Esophagus muscularis mucosa (tissue), 4 donors: ENCODE results near the gene NEURL4. TPM values are rescaled to one million over a fixed set of nuclear protein-coding genes. Genes with fewer than 3 reads are reported as not detected.

ENCODE experiments used
- DNase-seq: peaks from one replicate; pipeline ENCODE4 v3.0.0-alpha.2; 2017; ENCODE audit errors: extremely low spot score
- H3K27ac ChIP-seq, 4 donors: fragments of 200-600 bp; sonication (generic); replicated peaks in 1 of 4; 1 replicate in 3 of 4; 2 replicates in 1 of 4; pipeline ENCODE4 v1.5.1; 2016 to 2019; ENCODE audit warnings: mild to moderate bottlenecking in 1 of 4
- H3K27me3 ChIP-seq, 4 donors: fragments of 200-600 bp; sonication (generic); one replicate each; pipeline versions ENCODE4 v1.5.1 to v1.6.0; 2016 to 2019
- H3K36me3 ChIP-seq, 4 donors: fragments of 200-600 bp; sonication (generic); one replicate each; pipeline ENCODE4 v1.5.1; 2016 to 2019
- H3K4me1 ChIP-seq, 4 donors: fragments of 200-600 bp; sonication (generic); one replicate each; pipeline ENCODE4 v1.5.1; 2016 to 2019
- H3K4me3 ChIP-seq, 4 donors: fragments of 200-600 bp; sonication (generic); 1 replicate in 2 of 4; 2 replicates in 2 of 4; pipeline ENCODE4 v1.5.1; 2016 to 2019; ENCODE audit warnings: mild to moderate bottlenecking in 4 of 4, moderate library complexity in 1 of 4
- H3K9me3 ChIP-seq, 4 donors: fragments of 200-600 bp; sonication (generic); 1 replicate in 3 of 4; 2 replicates in 1 of 4; pipeline ENCODE4 v1.5.1; 2016 to 2019
- EP300 ChIP-seq: sonication (generic); formaldehyde crosslinking; IDR thresholded peaks from one replicate; pipeline ENCODE4 v1.6.1; 2017; ENCODE audit warnings: antibody characterized with exemption
- POLR2A ChIP-seq: fragments of 450-650 bp; IDR thresholded peaks from one replicate; pipeline ENCODE4 v1.6.1; 2017; ENCODE audit warnings: antibody characterized with exemption, moderate library complexity, mild to moderate bottlenecking, low read depth
- POLR2AphosphoS5 ChIP-seq, 2 donors: sonication (generic); formaldehyde crosslinking; IDR thresholded peaks; one replicate each; pipeline ENCODE4 v1.6.1; 2017; ENCODE audit warnings: antibody characterized with exemption in 2 of 2
- WGBS: methylation state at CpG from one replicate; pipeline ENCODE4 v1.1.5; 2018; 5-methylcytosine and 5-hydroxymethylcytosine counted together
- intact Hi-C: fragments of 100-400 bp; cut with DNase I; formaldehyde crosslinking; loops from one replicate; pipeline ENCODE4 v1.15.1; 2023
- total RNA-seq, 4 donors: library from RNA; depleted of rRNA; stranded (reverse); fragments of >200 nt; gene quantifications; one replicate each; pipeline versions ENCODE4 v1.1.0 to v1.2.1, GENCODE V29; 2016
- TF ChIP-seq, protein P1 (sequence below), 3 experiments: fragments of 200-600 bp in 2 of 3; fragments of 450-650 bp in 1 of 3; sonication (generic) in 2 of 3; IDR thresholded peaks; one replicate each; pipeline ENCODE4 v1.5.1; 2017 to 2019; ENCODE audit warnings: antibody characterized with exemption in 3 of 3, mild to moderate bottlenecking in 2 of 3, moderate library complexity in 1 of 3

The NEURL4 gene
- total RNA-seq, 4 donors from 2014 or later = 13.9 to 27.0 (median 20.6) TPM

DNA sequence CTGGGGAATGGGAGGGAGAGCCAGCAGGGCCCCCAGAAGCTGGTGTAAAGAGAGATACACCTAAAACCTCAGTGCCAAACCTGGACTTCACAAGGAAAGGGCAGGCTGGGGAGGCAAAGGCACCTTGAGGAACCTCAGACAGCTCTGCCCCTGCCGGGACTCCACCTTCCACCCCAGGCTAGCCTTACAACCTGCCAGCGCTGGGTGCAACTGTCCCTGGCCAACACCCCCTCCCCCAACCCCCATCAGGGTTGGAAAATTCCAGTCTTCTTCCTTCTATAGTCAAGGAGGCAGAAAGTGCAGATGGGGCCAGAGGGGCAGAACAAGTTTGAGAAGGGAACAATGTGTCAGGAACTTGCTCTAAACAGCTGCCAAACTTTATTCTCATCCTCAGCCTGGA lies 36.9 kb downstream of the NEURL4 start:
- Histone ChIP-seq H3K4me3 (peak overlapping the region in 1 of 4 donors; percentile 46), H3K9me3 (no peaks in the 10 kb centered on the region), H3K27ac (peak overlapping the region; percentile 81 to 96 (median 92)), H3K27me3 (peaks cover 0 to 37% (median 4%) of the 10 kb centered on the region in 4 donors), H3K36me3 (peaks cover 0 to 9% (median 7%) of the 10 kb centered on the region in 4 donors), H3K4me1 (peaks cover 62 to 97% (median 94%) of the 10 kb centered on the region in 4 donors)
- TF ChIP-seq POLR2AphosphoS5 (IDR thresholded peaks at IDR 0.05) = peak; percentile 33 to 58
- TF ChIP-seq, protein P1, sequence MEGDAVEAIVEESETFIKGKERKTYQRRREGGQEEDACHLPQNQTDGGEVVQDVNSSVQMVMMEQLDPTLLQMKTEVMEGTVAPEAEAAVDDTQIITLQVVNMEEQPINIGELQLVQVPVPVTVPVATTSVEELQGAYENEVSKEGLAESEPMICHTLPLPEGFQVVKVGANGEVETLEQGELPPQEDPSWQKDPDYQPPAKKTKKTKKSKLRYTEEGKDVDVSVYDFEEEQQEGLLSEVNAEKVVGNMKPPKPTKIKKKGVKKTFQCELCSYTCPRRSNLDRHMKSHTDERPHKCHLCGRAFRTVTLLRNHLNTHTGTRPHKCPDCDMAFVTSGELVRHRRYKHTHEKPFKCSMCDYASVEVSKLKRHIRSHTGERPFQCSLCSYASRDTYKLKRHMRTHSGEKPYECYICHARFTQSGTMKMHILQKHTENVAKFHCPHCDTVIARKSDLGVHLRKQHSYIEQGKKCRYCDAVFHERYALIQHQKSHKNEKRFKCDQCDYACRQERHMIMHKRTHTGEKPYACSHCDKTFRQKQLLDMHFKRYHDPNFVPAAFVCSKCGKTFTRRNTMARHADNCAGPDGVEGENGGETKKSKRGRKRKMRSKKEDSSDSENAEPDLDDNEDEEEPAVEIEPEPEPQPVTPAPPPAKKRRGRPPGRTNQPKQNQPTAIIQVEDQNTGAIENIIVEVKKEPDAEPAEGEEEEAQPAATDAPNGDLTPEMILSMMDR (IDR thresholded peaks at IDR 0.05) = no peak
- TF ChIP-seq POLR2A = no peak
- 37% methylated on average over 2 of the region's 2 CpGs for WGBS
- no peak for DNase-seq
- intact Hi-C loops = no loop called here

DNA sequence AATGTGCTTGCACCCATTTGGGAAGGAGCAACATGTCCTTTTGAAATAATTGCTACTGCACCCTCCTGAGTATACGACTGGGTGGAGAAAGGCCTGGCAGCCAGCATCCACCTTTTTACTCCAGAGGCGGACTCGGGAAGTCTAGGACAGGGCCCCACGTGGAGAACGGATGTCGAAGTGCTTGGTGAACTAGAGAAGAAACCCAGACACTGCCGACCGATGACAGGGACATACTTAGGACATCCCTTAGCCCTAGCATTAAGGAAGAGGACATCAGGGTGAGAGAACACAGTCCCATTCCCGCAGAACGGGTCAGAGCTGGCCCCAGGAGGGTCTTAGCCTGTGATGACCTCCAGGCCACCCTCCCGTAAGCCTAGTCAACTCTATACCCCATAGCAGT lies 38.5 kb downstream of the NEURL4 start:
- no peak for DNase-seq
- Histone ChIP-seq H3K27me3 (peaks cover 0 to 37% (median 4%) of the 10 kb centered on the region in 4 donors), H3K9me3 (no peaks in the 10 kb centered on the region), H3K4me1 (peaks cover 55 to 100% (median 97%) of the 10 kb centered on the region in 4 donors), H3K36me3 (peaks cover 12 to 24% (median 21%) of the 10 kb centered on the region in 4 donors), H3K27ac (peak overlapping the region; percentile 57 to 96 (median 92)), H3K4me3 (no peak overlapping the region)
- 77% methylated on average over 11 of the region's 11 CpGs for WGBS
- TF ChIP-seq POLR2AphosphoS5 (IDR thresholded peaks at IDR 0.05) = peak; percentile 41 to 42
- TF ChIP-seq EP300 = no peak
- intact Hi-C loops = no loop called here

DNA sequence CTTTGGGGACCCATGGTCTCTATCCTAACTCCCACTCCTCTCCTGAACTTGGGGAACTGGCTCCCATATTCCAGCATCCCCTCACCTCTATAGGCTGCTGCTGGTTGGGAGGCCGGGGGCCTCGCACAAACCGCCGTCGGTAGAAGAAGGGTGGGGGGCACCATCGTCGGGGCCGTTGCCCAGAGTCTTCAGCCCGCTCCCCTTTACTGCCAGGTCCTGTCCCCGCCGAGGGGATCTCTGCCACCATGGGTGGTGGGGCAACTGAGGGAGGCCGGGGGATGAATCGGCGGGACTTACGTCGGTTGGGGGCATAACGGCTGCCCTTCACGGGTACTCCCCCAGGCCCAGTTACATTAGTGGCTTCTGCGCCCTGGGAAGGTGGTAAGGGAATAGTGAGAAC lies 39.0 kb downstream of the NEURL4 start:
- Histone ChIP-seq H3K27ac (peak overlapping the region; percentile 57 to 96 (median 92)), H3K4me3 (no peak overlapping the region), H3K27me3 (peaks cover 0 to 37% (median 4%) of the 10 kb centered on the region in 4 donors), H3K9me3 (no peaks in the 10 kb centered on the region), H3K4me1 (peaks cover 55 to 100% (median 97%) of the 10 kb centered on the region in 4 donors), H3K36me3 (peaks cover 12 to 29% (median 26%) of the 10 kb centered on the region in 4 donors)
- intact Hi-C loops = no loop called here
- peak in 1 of 2 donors; percentile 5 for TF ChIP-seq POLR2AphosphoS5 (IDR thresholded peaks at IDR 0.05)
- no peak for TF ChIP-seq POLR2A
- WGBS = 81% methylated on average over 17 of the region's 19 CpGs
- DNase-seq = no peak

GRCh38 chr17:7289256-7290032 lies 39.7 kb downstream of the NEURL4 start:
- Histone ChIP-seq H3K4me3 (no peak overlapping the region), H3K27ac (peak overlapping the region; percentile 57 to 96 (median 92)), H3K9me3 (no peaks in the 10 kb centered on the region), H3K27me3 (peaks cover 0 to 31% (median 4%) of the 10 kb centered on the region in 4 donors), H3K36me3 (peaks cover 19 to 36% (median 33%) of the 10 kb centered on the region in 4 donors), H3K4me1 (peaks cover 53 to 100% (median 97%) of the 10 kb centered on the region in 4 donors)
- intact Hi-C loops = no loop called here
- TF ChIP-seq POLR2A = no peak
- TF ChIP-seq EP300 = no peak
- TF ChIP-seq POLR2AphosphoS5 (IDR thresholded peaks at IDR 0.05) = peak in 1 of 2 donors; percentile 52
- WGBS = 83% methylated on average over 7 of the region's 18 CpGs
- no peak for DNase-seq

DNA sequence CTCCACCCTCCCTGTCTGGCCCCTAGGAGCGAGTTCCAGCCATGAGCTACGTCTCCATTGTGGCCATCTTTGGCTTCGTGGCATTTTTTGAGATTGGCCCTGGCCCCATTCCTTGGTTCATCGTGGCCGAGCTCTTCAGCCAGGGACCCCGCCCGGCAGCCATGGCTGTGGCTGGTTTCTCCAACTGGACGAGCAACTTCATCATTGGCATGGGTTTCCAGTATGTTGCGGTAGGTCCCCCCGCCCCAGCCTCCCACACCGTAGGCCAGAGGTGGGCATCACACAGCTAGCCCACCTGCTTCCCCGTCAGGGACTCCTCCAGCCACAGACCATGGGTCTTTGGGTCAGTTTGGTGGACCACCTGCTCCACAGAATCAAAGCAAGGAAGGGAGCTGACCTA lies 43.5 kb downstream of the NEURL4 start:
- Histone ChIP-seq H3K4me1 (peaks cover 53 to 97% (median 94%) of the 10 kb centered on the region in 4 donors), H3K27ac (peak overlapping the region; percentile 95 to 98 (median 96)), H3K9me3 (no peaks in the 10 kb centered on the region), H3K27me3 (peaks cover 0 to 7% (median 0%) of the 10 kb centered on the region in 4 donors), H3K4me3 (no peak overlapping the region), H3K36me3 (peaks cover 26 to 44% (median 42%) of the 10 kb centered on the region in 4 donors)
- intact Hi-C loops = no loop called here
- TF ChIP-seq POLR2A = no peak
- TF ChIP-seq EP300 = no peak
- TF ChIP-seq, protein P1 (IDR thresholded peaks at IDR 0.05) = no peak
- no peak for TF ChIP-seq POLR2AphosphoS5 (IDR thresholded peaks at IDR 0.05)
- no peak for DNase-seq
- WGBS = 85% methylated on average over 8 of the region's 12 CpGs

GRCh38 chr17:7284911-7285310 lies 44.2 kb downstream of the NEURL4 start:
- WGBS = 92% methylated on average over 5 of the region's 16 CpGs
- H3K4me3 ChIP-seq = peak overlapping the region in 2 of 4 donors; percentile 71 to 77
- H3K27ac ChIP-seq = peak overlapping the region; percentile 95 to 98 (median 96)
- H3K4me1 ChIP-seq = peaks cover 47 to 96% (median 93%) of the 10 kb centered on the region in 4 donors
- TF ChIP-seq, protein P1 (IDR thresholded peaks at IDR 0.05) = no peak
- TF ChIP-seq POLR2A (no peak), POLR2AphosphoS5 (IDR thresholded peaks at IDR 0.05) (no peak), EP300 (no peak)
- H3K27me3 ChIP-seq = peaks cover 0 to 7% (median 0%) of the 10 kb centered on the region in 4 donors
- peaks cover 26 to 44% (median 42%) of the 10 kb centered on the region in 4 donors for H3K36me3 ChIP-seq
- no peaks in the 10 kb centered on the region for H3K9me3 ChIP-seq
- intact Hi-C loops = no loop called here
- no peak for DNase-seq
